GM19099 (cell line): ENCODE measurements around the gene IFNG-AS1.

ENCODE experiments used
- POLR2A ChIP-seq: IDR thresholded peaks from 3 replicates; pipeline ENCODE4 v1.6.1; 2011; ENCODE audit warnings: low read depth; ENCODE audit not compliant: insufficient read length; ENCODE audit errors: extremely low read depth

Gene IFNG-AS1

DNA sequence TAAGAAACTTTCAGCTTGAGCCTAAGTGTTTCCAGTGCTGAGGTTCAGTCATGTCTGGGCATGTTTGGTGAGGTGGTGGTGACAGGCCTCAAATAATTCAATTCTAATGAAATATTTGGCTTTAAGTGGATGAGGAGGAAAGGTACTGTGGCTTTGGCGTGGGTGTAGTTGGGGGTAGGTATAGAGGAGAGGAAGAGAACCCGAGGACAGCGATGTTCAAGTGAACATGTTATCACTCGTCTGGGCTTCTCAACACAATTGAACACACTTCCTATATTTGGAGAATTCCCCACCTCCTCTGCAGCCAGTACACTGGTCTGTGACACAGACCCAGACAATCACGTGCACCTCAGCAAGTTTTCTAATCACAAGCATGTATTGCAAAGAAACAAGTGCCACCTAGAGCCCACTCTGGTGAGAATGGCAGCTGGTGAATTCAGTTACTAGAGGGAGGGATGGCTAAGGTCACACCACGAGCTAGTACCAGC is 53.0 kb downstream of the IFNG-AS1 start:
- TF ChIP-seq POLR2A = peak; percentile 40

DNA sequence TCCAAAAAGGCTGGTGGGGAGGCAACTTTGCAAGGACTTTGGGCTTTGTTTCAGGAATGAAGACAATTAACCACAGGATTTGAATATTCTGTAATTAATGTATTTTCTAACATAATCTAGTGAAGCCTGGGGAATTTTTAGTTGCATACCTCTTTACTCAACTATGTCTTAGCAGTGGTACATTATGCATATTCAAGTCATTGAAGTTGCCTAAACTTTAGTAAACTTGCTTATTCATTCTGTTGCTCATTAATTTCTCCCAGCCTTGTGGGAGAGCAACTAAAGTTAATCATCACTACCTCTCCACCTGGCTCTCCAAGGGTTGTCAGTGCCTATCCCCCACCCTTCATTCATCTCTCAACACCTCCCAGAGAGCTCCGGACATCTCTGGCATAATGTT is 54.2 kb downstream of the IFNG-AS1 start:
- TF ChIP-seq POLR2A = no peak

GRCh38 chr12:68048648-68049297 is 59.5 kb downstream of the IFNG-AS1 start:
- TF ChIP-seq POLR2A = no peak

DNA sequence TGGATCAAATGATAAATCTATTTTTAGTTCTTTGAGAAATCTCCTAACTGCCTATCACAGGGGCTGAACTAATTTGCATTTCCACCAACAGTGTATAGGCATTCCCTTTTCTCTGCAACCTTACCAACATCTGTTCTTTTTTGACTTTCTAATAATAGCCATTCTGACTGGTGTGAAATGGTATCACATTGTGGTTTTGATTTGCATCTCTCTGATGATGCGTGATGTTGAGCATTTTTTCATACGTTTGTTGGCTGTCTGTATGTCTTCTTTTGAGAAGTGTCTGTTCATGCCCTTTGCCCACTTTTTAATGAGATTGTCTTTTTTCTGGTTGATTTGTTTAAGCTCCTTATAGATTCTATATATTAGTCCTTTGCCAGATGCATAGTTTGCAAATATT is 67.1 kb downstream of the IFNG-AS1 start:
- no peak for TF ChIP-seq POLR2A

DNA sequence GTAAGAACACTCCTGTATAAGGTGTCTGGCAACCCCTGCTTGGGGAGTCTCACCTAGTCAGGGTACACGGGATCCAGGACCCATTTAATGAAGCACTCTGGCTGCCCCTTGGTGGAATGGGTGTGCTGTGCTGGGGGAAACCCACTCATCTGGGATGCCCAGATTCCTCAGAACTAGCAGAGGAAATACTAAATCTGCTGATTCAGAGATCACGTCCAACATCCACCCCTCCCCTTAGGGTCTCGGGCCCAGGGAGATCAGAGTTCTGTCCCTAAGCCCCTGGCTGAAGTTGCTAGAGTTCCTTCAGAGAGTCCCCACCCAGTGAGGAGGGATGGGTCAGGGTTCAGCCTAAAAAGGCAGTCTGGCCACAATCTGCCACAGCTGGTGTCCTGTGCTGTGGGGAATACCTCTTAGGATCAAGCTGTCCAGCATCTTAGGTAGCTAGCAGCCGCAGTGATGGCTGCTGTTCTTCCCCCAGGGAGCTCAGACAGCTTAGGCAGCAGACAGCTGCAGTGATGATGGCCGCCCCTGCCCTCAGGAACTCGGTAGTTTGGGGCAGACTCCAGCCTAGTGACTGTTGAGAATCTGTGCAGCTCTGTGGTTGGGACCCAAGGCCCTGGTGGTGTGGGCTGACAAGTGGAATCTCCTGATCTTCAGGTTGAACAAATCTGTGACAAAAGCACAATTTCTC is 74.8 kb downstream of the IFNG-AS1 start:
- no peak for TF ChIP-seq POLR2A

DNA sequence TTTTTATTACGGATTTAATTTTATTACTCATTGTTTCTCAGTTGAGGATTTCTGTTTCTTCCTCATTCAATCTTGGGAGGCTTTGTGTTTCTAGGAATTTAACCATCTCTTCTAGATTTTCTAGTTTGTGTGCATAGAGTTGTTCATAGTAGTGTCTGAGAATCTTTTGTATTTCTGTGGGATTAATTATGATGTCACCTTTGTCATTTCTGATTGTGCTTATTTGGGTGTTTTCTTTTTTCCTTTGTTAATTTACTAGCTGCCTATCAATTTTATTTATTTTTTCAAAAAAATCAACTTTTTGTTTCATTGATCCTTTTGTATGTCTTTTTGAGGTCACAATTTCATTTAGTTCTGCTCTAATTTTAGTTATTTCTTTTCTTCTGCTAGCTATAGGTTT is 75.9 kb downstream of the IFNG-AS1 start:
- TF ChIP-seq POLR2A = no peak

GRCh38 chr12:68065687-68066086 is 76.4 kb downstream of the IFNG-AS1 start:
- TF ChIP-seq POLR2A = no peak

DNA sequence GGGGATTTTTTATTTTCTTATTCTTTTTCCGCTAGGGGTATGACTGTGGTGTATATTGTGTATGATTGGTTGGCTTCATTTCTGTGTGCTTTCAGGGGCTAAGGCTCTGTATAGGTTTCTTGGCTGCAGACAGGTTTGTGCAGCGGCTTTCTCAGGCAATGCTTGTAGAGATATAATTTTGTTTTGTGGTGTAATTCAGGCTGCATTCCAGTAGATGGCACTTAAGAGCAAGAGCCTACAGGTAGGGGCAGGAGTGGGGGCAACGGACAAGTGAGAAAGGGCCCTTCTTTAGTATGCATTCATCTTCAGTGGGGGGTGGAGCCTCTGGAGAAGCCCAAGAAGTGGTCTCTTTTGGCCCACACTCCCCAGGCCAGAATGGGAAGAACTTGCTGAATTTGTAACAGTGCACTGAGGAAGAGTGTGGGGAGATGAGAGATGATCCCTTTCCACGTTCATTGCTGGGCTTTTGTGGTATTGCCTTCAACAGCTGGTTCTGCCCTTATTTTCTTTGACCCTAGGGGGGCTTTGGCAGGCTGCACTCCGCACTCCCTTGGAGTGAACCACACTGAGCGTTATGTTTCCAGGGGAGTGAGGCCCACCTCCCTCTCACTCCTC is 78.6 kb downstream of the IFNG-AS1 start:
- no peak for TF ChIP-seq POLR2A

DNA sequence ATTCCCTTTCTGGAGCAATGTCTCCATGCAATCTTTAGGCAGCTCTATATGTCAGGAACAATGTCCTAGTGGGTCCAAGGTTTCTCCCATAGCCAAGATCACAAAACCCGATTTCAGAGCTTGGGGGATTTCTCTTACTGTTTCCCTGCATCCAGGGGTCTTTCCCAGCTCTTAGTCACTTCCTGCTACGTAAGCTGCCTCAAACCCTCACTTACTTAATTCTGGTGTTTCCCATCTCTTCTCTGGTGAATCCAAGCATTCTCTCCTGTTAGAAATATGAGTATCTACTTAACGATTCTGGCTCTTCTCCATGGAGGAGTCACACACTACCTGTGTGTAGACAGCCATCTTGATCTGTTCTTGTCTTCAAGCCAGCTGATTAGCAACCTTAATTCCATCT is 80.0 kb downstream of the IFNG-AS1 start:
- no peak for TF ChIP-seq POLR2A
